ENCODE data around the gene ZSWIM6. TPM values are rescaled to one million over a fixed set of nuclear protein-coding genes. Genes with fewer than 3 reads are reported as not detected.

ZSWIM6 gene
- total RNA-seq, 1 donor from 2014 or later: 50.2 TPM

GRCh38 chr5:61333954-61334867, 2.2 kb downstream of the ZSWIM6 start:
- Mint-ChIP-seq H3K27me3 (ENCODE audit: unreplicated experiment) (peaks cover 14% of the 10 kb centered on the region), H3K36me3 (ENCODE audit: unreplicated experiment) (peaks cover 9% of the 10 kb centered on the region), H3K9me3 (ENCODE audit: unreplicated experiment) (peaks cover 19% of the 10 kb centered on the region), H3K27ac (ENCODE audit: unreplicated experiment) (peak overlapping the region; percentile 83), H3K4me1 (ENCODE audit: low read depth, unreplicated experiment) (peaks cover 15% of the 10 kb centered on the region), H3K4me3 (ENCODE audit: unreplicated experiment) (peak overlapping the region; percentile 97)
- no peak for DNase-seq
- TF ChIP-seq CTCF (IDR thresholded peaks at IDR 0.05; ENCODE audit: partially characterized antibody, unreplicated experiment): no peak

GRCh38 chr5:61334868-61335615, 3.0 kb downstream of the ZSWIM6 start:
- peaks cover 9% of the 10 kb centered on the region for H3K36me3 Mint-ChIP-seq (ENCODE audit: unreplicated experiment)
- peaks cover 14% of the 10 kb centered on the region for H3K27me3 Mint-ChIP-seq (ENCODE audit: unreplicated experiment)
- no peak for DNase-seq
- peaks cover 11% of the 10 kb centered on the region for H3K4me1 Mint-ChIP-seq (ENCODE audit: low read depth, unreplicated experiment)
- no peak overlapping the region for H3K27ac Mint-ChIP-seq (ENCODE audit: unreplicated experiment)
- peaks cover 16% of the 10 kb centered on the region for H3K9me3 Mint-ChIP-seq (ENCODE audit: unreplicated experiment)
- peak overlapping the region; percentile 97 for H3K4me3 Mint-ChIP-seq (ENCODE audit: unreplicated experiment)
- TF ChIP-seq CTCF (IDR thresholded peaks at IDR 0.05; ENCODE audit: partially characterized antibody, unreplicated experiment): no peak

GRCh38 chr5:61339764-61340163, 7.7 kb downstream of the ZSWIM6 start:
- H3K4me3 Mint-ChIP-seq (ENCODE audit: unreplicated experiment): no peak overlapping the region
- DNase-seq: no peak
- peaks cover under 1% of the 10 kb centered on the region for H3K9me3 Mint-ChIP-seq (ENCODE audit: unreplicated experiment)
- peaks cover 4% of the 10 kb centered on the region for H3K36me3 Mint-ChIP-seq (ENCODE audit: unreplicated experiment)
- H3K4me1 Mint-ChIP-seq (ENCODE audit: low read depth, unreplicated experiment): peaks cover 14% of the 10 kb centered on the region
- H3K27ac Mint-ChIP-seq (ENCODE audit: unreplicated experiment): no peak overlapping the region
- peaks cover under 1% of the 10 kb centered on the region for H3K27me3 Mint-ChIP-seq (ENCODE audit: unreplicated experiment)
- no peak for TF ChIP-seq CTCF (IDR thresholded peaks at IDR 0.05; ENCODE audit: partially characterized antibody, unreplicated experiment)

GRCh38 chr5:61340775-61341361, 8.8 kb downstream of the ZSWIM6 start:
- no peak for DNase-seq
- no peaks in the 10 kb centered on the region for H3K27me3 Mint-ChIP-seq (ENCODE audit: unreplicated experiment)
- no peak overlapping the region for H3K4me3 Mint-ChIP-seq (ENCODE audit: unreplicated experiment)
- H3K9me3 Mint-ChIP-seq (ENCODE audit: unreplicated experiment): no peaks in the 10 kb centered on the region
- no peak for TF ChIP-seq CTCF (IDR thresholded peaks at IDR 0.05; ENCODE audit: partially characterized antibody, unreplicated experiment)
- H3K36me3 Mint-ChIP-seq (ENCODE audit: unreplicated experiment): peaks cover 4% of the 10 kb centered on the region
- peaks cover 14% of the 10 kb centered on the region for H3K4me1 Mint-ChIP-seq (ENCODE audit: low read depth, unreplicated experiment)
- H3K27ac Mint-ChIP-seq (ENCODE audit: unreplicated experiment): no peak overlapping the region

Data from glutamatergic neuron (in vitro differentiated cells).